ENCODE measurements around the gene STMP1.
"Not testable (repeated sequence)": the region's sequence is repeated elsewhere in the genome, so short reads cannot be mapped to it uniquely, and the experiment has no call there.

STMP1 gene

DNA sequence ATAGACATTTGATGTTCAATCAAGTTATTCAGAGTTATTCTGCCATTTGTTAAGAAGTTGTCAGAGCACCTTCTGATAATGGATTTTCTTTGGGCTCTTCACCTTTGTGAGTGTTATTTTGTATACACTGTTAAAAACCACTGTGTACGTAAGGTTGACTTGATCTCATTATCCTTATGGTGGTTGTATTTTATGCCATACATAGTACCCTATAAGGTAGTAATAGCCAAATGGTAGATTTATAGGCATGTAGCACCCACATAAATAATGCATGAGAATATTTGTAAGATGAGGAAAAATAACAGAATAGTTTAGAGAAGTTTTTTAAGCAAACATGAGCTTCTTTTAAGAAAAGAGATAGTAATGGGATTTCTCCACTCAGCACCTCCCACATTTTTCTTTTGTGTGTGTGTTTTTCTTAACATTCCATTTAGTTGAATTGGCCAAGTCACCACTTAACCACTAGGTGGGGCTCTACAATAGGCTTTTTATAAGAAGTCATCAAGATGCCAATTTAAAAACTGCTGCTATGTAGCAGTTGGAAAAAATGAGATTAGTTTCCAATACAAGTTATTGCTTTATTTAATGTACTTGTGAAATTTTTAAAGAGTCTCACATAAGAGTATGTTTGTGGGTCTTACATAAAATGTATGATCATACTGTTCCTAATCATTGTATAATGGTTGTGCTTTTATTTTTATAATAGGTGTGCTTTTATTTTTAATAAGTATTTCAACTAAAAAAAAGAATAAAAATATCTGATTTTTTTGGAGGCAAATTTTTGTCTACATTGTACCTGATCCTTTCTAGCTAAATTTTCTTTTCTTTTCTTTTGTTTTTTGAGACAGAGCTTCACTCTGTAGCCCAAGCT lies 41.1 kb upstream of the STMP1 start:
- TF ChIP-seq, protein P1, sequence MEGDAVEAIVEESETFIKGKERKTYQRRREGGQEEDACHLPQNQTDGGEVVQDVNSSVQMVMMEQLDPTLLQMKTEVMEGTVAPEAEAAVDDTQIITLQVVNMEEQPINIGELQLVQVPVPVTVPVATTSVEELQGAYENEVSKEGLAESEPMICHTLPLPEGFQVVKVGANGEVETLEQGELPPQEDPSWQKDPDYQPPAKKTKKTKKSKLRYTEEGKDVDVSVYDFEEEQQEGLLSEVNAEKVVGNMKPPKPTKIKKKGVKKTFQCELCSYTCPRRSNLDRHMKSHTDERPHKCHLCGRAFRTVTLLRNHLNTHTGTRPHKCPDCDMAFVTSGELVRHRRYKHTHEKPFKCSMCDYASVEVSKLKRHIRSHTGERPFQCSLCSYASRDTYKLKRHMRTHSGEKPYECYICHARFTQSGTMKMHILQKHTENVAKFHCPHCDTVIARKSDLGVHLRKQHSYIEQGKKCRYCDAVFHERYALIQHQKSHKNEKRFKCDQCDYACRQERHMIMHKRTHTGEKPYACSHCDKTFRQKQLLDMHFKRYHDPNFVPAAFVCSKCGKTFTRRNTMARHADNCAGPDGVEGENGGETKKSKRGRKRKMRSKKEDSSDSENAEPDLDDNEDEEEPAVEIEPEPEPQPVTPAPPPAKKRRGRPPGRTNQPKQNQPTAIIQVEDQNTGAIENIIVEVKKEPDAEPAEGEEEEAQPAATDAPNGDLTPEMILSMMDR (IDR thresholded peaks at IDR 0.05), result peak; percentile 67 to 82
- intact Hi-C loops (cut with DNase I; ENCODE audit: low total_unique reads), result no loop called here
- Histone ChIP-seq H3K36me3 (peaks cover 51 to 83% (median 62%) of the 10 kb centered on the region in 3 donors), H3K27ac (peak overlapping the region in 1 of 2 donors; percentile 47), H3K9me3 (no peaks in the 10 kb centered on the region), H3K27me3 (no peaks in the 10 kb centered on the region), H3K4me1 (peaks cover 0 to 13% (median 0%) of the 10 kb centered on the region in 4 donors), H3K4me3 (no peak overlapping the region)
- DNase-seq, result peak in 1 of 2 donors; percentile 52

- Histone ChIP-seq H3K4me1 (no peaks in the 10 kb centered on the region), H3K27ac (no peak overlapping the region), H3K27me3 (no peaks in the 10 kb centered on the region), H3K36me3 (peaks cover 38 to 94% (median 61%) of the 10 kb centered on the region in 3 donors), H3K4me3 (no peak overlapping the region), H3K9me3 (no peaks in the 10 kb centered on the region)
- TF ChIP-seq, protein P1 (IDR thresholded peaks at IDR 0.05), result no peak
- intact Hi-C loops (cut with DNase I; ENCODE audit: low total_unique reads), result no loop called here
- DNase-seq, result no peak
Observed at GRCh38 chr7:135634191-135634878, 28.0 kb upstream of the STMP1 start.

DNA sequence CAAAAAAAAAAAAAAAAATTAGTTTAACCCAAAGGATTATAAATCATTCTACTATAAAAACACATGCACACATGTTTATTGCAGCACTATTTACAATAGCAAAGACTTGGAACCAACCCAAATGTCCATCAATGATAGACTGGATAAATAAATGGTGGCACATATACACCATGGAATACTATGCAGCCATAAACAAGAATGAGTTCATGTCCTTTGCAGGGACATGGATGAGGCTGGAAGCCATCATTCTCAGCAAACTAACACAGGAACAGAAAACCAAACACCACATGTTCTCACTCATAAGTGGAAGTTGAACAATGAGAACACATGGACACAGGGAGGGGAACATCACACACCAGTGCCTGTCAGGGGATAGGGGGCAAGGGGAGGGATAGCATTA lies 22.6 kb upstream of the STMP1 start:
- not testable (repeated sequence) for H3K4me1 ChIP-seq, H3K27me3 ChIP-seq, H3K9me3 ChIP-seq, DNase-seq, H3K4me3 ChIP-seq, H3K27ac ChIP-seq
- peaks cover 31 to 92% (median 52%) of the 10 kb centered on the region in 3 donors for H3K36me3 ChIP-seq
- intact Hi-C loops (cut with DNase I; ENCODE audit: low total_unique reads), result loop anchor here (10.0 kb wide), 1 partner anchor 355 kb away; no protein-coding TSS in a partner anchor

DNA sequence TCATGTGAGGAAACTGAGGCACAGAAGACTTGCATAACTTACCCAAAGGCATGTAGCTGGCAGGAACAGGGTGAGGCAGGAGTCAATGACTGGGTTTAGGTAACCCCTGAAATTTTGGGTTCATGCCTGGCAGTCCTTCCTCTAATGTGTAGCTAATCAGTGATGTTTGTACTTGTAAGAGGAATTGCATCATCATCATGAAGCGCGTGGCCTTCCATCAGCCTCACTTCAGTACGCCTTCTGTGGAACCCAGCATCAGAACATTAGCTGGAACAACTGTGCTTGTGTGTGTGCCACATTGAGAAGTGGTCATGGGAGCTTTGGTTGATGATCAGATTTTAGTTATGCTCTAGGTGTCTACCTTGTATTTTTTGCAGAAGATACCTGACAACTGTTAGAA lies 18.2 kb upstream of the STMP1 start:
- TF ChIP-seq, protein P1 (IDR thresholded peaks at IDR 0.05), result no peak
- intact Hi-C loops (cut with DNase I; ENCODE audit: low total_unique reads), result loop anchor here (10.0 kb wide), 1 partner anchor 359 kb away; no protein-coding TSS in a partner anchor
- H3K27me3 ChIP-seq, result no peaks in the 10 kb centered on the region
- no peak for DNase-seq
- no peak overlapping the region for H3K4me3 ChIP-seq
- no peaks in the 10 kb centered on the region for H3K9me3 ChIP-seq
- no peak overlapping the region for H3K27ac ChIP-seq
- no peaks in the 10 kb centered on the region for H3K4me1 ChIP-seq
- peaks cover 11 to 72% (median 47%) of the 10 kb centered on the region in 3 donors for H3K36me3 ChIP-seq

DNA sequence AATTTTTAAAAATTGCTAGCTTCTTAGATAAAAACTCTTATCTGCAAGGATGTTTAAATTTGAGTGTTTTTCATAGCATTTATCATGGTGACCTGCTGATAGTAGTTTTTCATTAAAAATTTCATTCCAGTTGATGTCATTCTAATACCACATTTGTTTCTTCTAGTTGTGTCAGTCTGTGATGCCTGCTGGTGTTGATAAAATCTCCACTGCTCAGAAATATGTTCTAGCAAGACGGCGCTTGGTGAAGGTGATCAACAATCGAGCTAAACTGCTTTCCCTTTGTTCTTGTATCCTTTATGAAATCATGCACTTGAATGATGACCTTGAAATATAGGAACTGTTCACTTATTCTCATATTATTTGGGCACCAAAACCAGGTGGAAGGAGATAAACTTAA lies 17.6 kb upstream of the STMP1 start:
- Histone ChIP-seq H3K36me3 (peaks cover 5 to 72% (median 45%) of the 10 kb centered on the region in 3 donors), H3K27ac (no peak overlapping the region), H3K27me3 (no peaks in the 10 kb centered on the region), H3K9me3 (no peaks in the 10 kb centered on the region), H3K4me1 (no peaks in the 10 kb centered on the region), H3K4me3 (no peak overlapping the region)
- TF ChIP-seq, protein P1 (IDR thresholded peaks at IDR 0.05), result no peak
- intact Hi-C loops (cut with DNase I; ENCODE audit: low total_unique reads), result loop anchor here (10.0 kb wide), 1 partner anchor 360 kb away; no protein-coding TSS in a partner anchor
- no peak for DNase-seq

Data from tibial artery (tissue), 4 donors.